Activated T-helper 1 cell treated with Interleukin-2 at 50 U/mL for 16 hours (primary cell): ENCODE measurements around the gene PLA2G2F.

Experiments used
- DNase-seq: peaks from one replicate; pipeline ENCODE4 v3.0.0-alpha.2; 2020; ENCODE audit warnings: low read depth

The PLA2G2F gene

DNA sequence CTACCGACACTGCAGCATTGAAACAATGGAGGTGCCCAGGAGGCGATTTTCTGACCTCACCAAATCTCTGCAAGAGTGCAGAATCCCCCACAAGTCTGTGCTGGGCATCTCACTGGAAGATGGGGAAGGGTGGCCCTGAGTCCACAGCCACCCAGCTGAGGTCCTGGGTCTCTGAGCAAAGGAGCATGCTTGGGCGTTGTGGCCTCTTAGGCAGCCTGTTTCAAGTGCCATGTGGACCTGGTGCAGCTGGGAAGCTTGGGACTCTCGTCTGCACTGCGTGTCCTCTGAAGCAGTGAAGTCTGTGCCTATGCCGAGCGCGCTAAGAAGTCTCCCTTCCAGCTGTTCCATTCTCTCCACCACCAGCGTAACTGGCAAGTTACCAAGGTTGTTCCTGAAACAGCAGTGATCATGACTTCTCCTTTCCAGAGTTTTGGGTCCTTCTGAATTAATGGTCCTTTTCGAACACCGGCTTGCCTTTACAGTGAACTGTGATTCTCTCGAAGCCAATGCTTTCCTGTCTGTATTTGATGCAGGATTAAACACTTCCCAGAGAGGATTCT lies 52.2 kb downstream of the PLA2G2F start:
- DNase-seq = no peak

DNA sequence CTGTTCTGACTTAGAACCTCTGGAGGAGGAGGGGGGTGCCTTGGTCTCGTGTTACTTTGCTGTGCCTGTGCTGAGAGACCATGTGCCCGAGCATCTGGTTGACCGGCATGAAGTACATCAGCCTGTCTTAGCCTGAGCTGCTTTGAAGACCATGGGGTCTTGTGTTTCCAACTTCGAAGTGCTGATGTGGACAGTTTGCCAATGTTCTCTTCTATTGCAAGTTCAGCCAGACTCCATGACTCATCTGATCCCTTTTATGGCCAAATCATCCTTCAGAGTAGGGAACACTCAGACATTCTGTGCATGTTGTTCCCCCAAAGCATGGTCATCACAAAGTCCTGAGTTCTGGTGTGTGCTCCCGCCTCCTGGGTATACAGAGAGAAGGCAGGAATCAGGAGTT lies 53.2 kb downstream of the PLA2G2F start:
- DNase-seq = no peak

DNA sequence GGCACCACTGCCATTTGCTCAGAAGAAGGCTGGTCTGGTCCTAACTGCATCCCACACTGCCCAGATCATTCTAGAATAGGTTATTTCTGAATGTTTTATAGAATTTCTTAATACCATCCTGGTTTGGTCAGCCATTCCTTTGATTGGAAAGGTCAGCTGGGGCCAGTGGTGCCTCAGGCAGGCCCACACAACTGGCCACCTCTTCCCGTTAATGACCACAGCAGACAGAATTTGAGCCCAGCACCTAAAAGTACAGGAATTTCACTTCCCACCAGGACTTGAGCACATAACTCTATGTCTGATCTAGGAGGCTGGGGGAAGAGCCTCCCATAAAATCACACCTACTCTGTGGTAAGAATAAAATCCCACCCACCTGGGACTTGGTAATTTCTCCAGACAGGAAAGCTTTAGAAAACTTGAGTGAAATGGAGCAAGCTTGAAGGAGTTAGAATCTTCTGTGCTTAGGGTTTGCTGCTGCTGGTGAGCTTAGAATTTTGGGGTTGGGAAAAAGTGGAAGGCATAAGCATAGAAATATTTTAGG lies 53.8 kb downstream of the PLA2G2F start:
- DNase-seq = no peak

DNA sequence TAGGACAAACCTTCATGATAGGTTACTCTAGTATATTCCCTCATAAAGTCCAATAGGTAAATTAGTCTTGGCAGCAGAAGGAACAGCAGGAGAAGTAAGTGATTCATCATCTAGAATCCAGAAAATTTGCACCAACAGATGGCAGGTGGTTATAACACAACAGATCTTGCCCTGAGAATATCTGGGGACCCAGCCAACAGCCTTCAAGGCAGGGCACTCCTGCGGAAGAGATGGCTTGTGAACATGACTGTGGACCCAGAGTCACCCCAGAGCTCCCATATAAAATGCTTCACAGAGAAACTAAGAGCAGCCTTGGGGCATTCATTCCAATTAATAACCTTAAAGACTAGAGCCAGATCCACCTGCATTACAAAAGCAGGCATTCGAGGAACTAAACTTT lies 55.1 kb downstream of the PLA2G2F start:
- no peak for DNase-seq

DNA sequence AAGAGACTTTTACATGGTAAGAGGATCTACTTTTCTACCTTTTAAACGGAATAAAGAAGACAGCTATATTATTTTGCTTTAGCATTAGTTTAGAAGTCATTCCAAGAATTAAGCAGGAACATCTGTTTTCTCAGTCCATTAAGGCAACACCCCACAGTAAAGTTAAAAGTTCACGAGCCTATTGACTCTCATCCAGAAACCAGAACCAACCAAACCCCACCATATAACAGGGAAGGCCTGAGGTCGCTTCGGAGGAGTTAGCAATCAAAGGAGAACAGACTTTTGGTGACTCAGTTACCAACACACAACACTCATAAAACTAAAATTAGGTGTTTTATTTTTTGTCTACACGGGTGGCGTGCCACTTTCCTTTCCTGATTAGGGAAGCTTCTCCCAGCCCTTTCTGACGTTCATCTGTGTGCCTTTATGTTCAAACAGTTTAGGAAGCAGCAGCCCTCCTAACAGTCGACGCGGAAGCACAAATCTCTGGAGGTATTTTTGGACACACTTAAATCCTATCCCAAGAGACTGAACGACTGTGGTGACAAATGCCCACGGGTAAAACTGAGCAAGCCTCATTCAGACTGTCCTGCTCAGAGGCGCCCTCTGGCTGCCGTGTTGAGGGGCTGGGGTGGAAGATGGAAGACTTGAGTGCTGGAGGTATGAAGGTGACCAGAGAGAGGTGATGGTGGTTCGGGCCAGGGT lies 55.8 kb downstream of the PLA2G2F start:
- peak; percentile 50 for DNase-seq

DNA sequence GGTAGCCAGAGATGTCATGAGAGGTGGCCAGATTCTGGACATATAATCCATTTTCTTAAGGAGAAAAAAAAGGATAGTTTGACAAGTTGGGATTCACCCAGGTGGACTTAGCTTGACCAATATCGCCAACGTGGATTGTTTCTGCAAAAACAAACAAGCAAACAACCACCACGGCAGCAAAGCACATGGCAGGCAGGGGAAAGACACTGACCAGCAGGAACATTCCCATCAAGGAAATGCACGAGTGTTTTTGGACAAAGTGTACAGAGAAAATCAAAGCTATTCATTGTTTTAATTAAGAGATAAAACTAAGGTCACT lies 56.3 kb downstream of the PLA2G2F start:
- DNase-seq = no peak

DNA sequence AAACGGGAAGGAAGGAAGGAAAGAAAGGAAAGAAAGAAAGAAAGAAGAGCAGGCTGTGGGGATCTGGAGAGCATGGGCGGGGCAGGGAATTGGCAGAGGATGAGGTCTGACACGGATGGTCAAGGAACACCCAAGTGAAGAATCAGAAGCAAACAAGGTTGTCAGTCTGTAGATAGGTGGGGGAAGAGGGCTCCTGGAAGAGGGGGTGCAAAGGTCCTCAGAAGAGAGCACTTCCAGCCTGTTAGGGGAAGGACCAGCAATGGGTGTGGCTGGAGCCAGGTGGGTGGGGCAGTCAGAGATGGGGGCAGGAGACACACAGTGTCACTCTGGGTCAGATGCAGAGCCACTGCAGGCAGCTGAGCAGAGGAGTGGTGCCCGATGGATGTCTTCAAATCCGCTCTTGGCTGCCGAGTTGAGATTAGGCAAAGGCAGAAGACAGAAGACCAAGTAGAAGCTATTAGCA lies 58.2 kb downstream of the PLA2G2F start:
- no peak for DNase-seq

DNA sequence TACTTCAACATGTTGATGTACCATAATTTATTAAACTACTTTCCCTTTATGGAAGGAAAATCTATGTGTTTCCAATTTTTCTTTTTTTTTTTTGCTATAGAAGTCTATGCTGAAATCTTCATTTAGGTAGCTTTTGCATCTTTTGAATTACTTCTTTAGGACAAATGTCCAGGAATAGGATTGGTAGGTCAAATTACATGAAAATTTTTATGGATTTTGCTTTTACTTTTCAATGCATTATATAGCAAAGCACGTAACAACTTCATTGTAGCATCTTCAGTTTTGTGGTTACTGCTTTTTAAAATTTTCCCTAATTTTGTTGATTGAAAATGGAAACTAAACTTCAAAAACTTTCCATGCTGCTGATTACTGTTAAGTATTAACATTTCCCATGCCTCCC lies 59.2 kb downstream of the PLA2G2F start:
- no peak for DNase-seq

DNA sequence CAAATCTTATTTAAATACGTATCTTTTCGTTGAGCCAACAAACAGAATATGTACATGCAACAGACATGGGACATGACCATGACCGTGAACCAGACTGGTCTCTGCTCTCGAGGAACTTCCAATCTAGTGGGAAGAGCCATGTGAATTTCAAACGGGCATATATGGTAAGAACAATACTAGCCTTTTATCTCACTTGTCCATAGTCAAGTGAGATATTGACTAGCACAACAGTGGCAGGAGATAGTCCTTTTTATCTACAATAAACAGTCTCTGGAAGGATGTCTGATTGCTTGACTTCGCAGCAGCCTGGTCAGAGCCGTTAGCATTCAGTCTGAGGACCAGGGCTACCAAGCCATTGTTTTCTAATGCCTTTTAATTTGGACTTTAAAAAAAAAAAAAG lies 59.8 kb downstream of the PLA2G2F start:
- no peak for DNase-seq

DNA sequence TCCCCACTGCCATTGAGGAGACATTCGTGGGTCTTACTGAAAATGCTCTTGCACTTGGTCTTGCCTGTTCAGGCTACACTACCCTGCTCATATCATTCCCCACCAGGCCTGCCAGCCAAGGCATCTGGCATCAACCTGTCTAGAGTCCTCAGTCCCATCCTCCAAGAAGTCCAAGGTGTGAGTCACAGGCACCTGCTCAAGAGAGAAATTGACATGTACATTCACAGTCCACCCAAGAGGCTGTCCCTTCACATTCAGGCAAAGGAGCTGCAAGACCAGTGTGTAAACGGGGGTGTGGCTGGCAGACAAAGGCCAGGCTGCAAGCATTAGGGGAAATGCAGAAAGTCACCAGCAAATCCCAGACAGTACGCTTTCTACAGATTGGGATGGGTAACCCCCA lies 60.3 kb downstream of the PLA2G2F start:
- DNase-seq = no peak

DNA sequence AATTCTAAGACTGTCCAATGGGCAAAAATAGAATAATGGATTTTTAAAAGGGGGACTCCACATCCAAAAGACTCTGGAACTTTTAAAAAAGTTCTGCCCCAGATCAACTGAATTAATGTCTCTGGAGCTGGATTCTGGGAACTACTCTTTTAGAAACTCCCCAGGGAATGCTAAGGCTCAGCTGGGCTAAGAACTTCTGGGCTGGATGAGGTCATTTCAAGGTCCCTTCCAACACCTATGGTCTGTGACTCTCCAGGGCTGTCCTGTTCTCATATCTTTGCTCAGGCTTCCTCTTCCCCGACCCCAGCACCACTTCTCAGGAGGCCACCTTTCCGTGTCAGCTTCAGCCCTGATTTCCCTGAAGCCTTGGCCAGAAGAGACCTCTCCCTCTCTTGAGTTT lies 60.7 kb downstream of the PLA2G2F start:
- DNase-seq = no peak
